HEK293 (cell line): ENCODE measurements around the gene DNAJC5.

Experiments used
- HIC1 ChIP-seq: fragments of 450-650 bp; formaldehyde crosslinking; IDR thresholded peaks from 2 replicates; pipeline ENCODE4 v1.5.1; 2016; ENCODE audit warnings: missing biosample characterization, missing genetic modification characterization
- KLF10 ChIP-seq: fragments of 450-650 bp; IDR thresholded peaks from 2 replicates; pipeline ENCODE4 v1.5.1; 2018; ENCODE audit warnings: missing biosample characterization, mild to moderate bottlenecking, missing genetic modification characterization
- KLF16 ChIP-seq: fragments of 450-650 bp; formaldehyde crosslinking; IDR thresholded peaks from 2 replicates; pipeline ENCODE4 v1.5.1; 2017; ENCODE audit warnings: missing biosample characterization, missing genetic modification characterization
- KLF8 ChIP-seq: fragments of 450-650 bp; formaldehyde crosslinking; IDR thresholded peaks from 2 replicates; pipeline ENCODE4 v1.5.1; 2016; ENCODE audit warnings: missing biosample characterization, missing genetic modification characterization
- MYNN ChIP-seq: fragments of 450-650 bp; formaldehyde crosslinking; IDR thresholded peaks from 2 replicates; pipeline ENCODE4 v1.5.1; 2016; ENCODE audit warnings: missing biosample characterization, missing genetic modification characterization, borderline replicate concordance
- OSR2 ChIP-seq: fragments of 450-650 bp; formaldehyde crosslinking; IDR thresholded peaks from 2 replicates; pipeline ENCODE4 v1.5.1; 2016; ENCODE audit warnings: missing biosample characterization, missing genetic modification characterization
- RBAK ChIP-seq: fragments of 450-650 bp; formaldehyde crosslinking; IDR thresholded peaks from 2 replicates; pipeline ENCODE4 v1.5.1; 2016; ENCODE audit warnings: missing biosample characterization, missing genetic modification characterization
- SALL2 ChIP-seq: fragments of 450-650 bp; formaldehyde crosslinking; IDR thresholded peaks from 2 replicates; pipeline ENCODE4 v1.5.0; 2017; ENCODE audit warnings: missing biosample characterization, mild to moderate bottlenecking, missing genetic modification characterization, borderline replicate concordance
- TCF7L2 ChIP-seq: IDR thresholded peaks from 2 replicates; pipeline ENCODE4 v1.6.1; 2011; ENCODE audit warnings: low read depth, mild to moderate bottlenecking, inconsistent platforms, low read length, moderate library complexity, borderline replicate concordance
- TRIM28 ChIP-seq: IDR thresholded peaks from 2 replicates; pipeline ENCODE4 v1.6.1; 2011; ENCODE audit warnings: low read length, control low read depth, borderline replicate concordance
- YY1 ChIP-seq: fragments of 450-650 bp; formaldehyde crosslinking; IDR thresholded peaks from 2 replicates; pipeline ENCODE4 v1.5.1; 2018; ENCODE audit warnings: missing biosample characterization, missing genetic modification characterization
- ZBTB11 ChIP-seq: fragments of 450-650 bp; formaldehyde crosslinking; conservative IDR thresholded peaks from 2 replicates; pipeline ENCODE4 v1.5.1; 2016; ENCODE audit warnings: low read depth, missing biosample characterization, missing genetic modification characterization
- ZBTB20 ChIP-seq: fragments of 450-650 bp; formaldehyde crosslinking; IDR thresholded peaks from 2 replicates; pipeline ENCODE4 v1.5.1; 2016; ENCODE audit warnings: missing biosample characterization, missing genetic modification characterization
- ZBTB21 ChIP-seq: fragments of 450-650 bp; formaldehyde crosslinking; IDR thresholded peaks from 2 replicates; pipeline ENCODE4 v1.5.1; 2017; ENCODE audit warnings: missing biosample characterization, missing genetic modification characterization
- ZFHX2 ChIP-seq: fragments of 450-650 bp; formaldehyde crosslinking; conservative IDR thresholded peaks from 2 replicates; pipeline ENCODE4 v1.5.1; 2016; ENCODE audit warnings: missing biosample characterization, missing genetic modification characterization
- ZFP37 ChIP-seq: fragments of 450-650 bp; formaldehyde crosslinking; IDR thresholded peaks from 2 replicates; pipeline ENCODE4 v1.5.1; 2016; ENCODE audit warnings: missing biosample characterization, missing genetic modification characterization
- ZNF140 ChIP-seq: fragments of 450-650 bp; formaldehyde crosslinking; IDR thresholded peaks from 2 replicates; pipeline ENCODE4 v1.5.1; 2016; ENCODE audit warnings: missing biosample characterization, missing genetic modification characterization
- ZNF2 ChIP-seq: fragments of 450-650 bp; formaldehyde crosslinking; IDR thresholded peaks from 2 replicates; pipeline ENCODE4 v1.5.1; 2016; ENCODE audit warnings: missing biosample characterization, missing genetic modification characterization
- ZNF202 ChIP-seq: fragments of 450-650 bp; formaldehyde crosslinking; IDR thresholded peaks from 2 replicates; pipeline ENCODE4 v1.5.1; 2016; ENCODE audit warnings: missing biosample characterization, missing genetic modification characterization, borderline replicate concordance
- ZNF239 ChIP-seq: fragments of 450-650 bp; formaldehyde crosslinking; IDR thresholded peaks from 2 replicates; pipeline ENCODE4 v1.5.1; 2016; ENCODE audit warnings: missing biosample characterization, missing genetic modification characterization
- ZNF292 ChIP-seq: fragments of 450-650 bp; formaldehyde crosslinking; IDR thresholded peaks from 2 replicates; pipeline ENCODE4 v1.5.1; 2016; ENCODE audit warnings: low read depth, missing biosample characterization, missing genetic modification characterization, borderline replicate concordance
- ZNF394 ChIP-seq: fragments of 450-650 bp; formaldehyde crosslinking; IDR thresholded peaks from 2 replicates; pipeline ENCODE4 v1.5.1; 2016; ENCODE audit warnings: missing biosample characterization, missing genetic modification characterization, mild to moderate bottlenecking, moderate library complexity, borderline replicate concordance
- ZNF423 ChIP-seq: fragments of 450-650 bp; formaldehyde crosslinking; IDR thresholded peaks from 2 replicates; pipeline ENCODE4 v1.5.1; 2016; ENCODE audit warnings: missing biosample characterization, missing genetic modification characterization
- ZNF426 ChIP-seq: fragments of 450-650 bp; formaldehyde crosslinking; IDR thresholded peaks from 2 replicates; pipeline ENCODE4 v1.5.1; 2017; ENCODE audit warnings: missing biosample characterization, missing genetic modification characterization, mild to moderate bottlenecking, inconsistent platforms, moderate library complexity
- ZNF513 ChIP-seq: fragments of 450-650 bp; IDR thresholded peaks from 2 replicates; pipeline ENCODE4 v1.5.1; 2018; ENCODE audit warnings: missing biosample characterization, missing genetic modification characterization
- ZNF530 ChIP-seq: fragments of 450-650 bp; formaldehyde crosslinking; IDR thresholded peaks from 2 replicates; pipeline ENCODE4 v1.5.1; 2016; ENCODE audit warnings: low read depth, missing biosample characterization, missing genetic modification characterization
- ZNF626 ChIP-seq: fragments of 450-650 bp; sonication (Bioruptor Pico); formaldehyde crosslinking; IDR thresholded peaks from 2 replicates; pipeline ENCODE4 v1.5.1; 2018; ENCODE audit warnings: missing biosample characterization, missing genetic modification characterization, inconsistent platforms
- ZNF639 ChIP-seq: fragments of 450-650 bp; formaldehyde crosslinking; IDR thresholded peaks from 2 replicates; pipeline ENCODE4 v1.5.1; 2016; ENCODE audit warnings: missing biosample characterization, missing genetic modification characterization
- ZNF830 ChIP-seq: fragments of 450-650 bp; IDR thresholded peaks from 2 replicates; pipeline ENCODE4 v1.5.0; 2018; ENCODE audit warnings: missing biosample characterization, missing genetic modification characterization, low read depth, mild to moderate bottlenecking, moderate library complexity
- ZNF837 ChIP-seq: fragments of 450-650 bp; formaldehyde crosslinking; IDR thresholded peaks from 2 replicates; pipeline ENCODE4 v1.5.1; 2016; ENCODE audit warnings: missing biosample characterization, missing genetic modification characterization
- ZSCAN23 ChIP-seq: fragments of 450-650 bp; formaldehyde crosslinking; IDR thresholded peaks from 2 replicates; pipeline ENCODE4 v1.5.1; 2016; ENCODE audit warnings: missing biosample characterization, missing genetic modification characterization

DNAJC5 gene

GRCh38 chr20:63973636-63974401 is 78.9 kb downstream of the DNAJC5 start (continued):
- TF ChIP-seq ZNF513 (tag by site-specific recombination) (no peak), ZFHX2 (peak; percentile 64), SALL2 (no peak), RBAK (tag by site-specific recombination) (no peak), ZNF2 (peak; percentile 53; the same call in 1 of the 2 replicates), TCF7L2 (no peak), ZBTB11 (no peak), ZNF394 (tag by site-specific recombination) (no peak), ZNF202 (no peak), ZNF140 (no peak), OSR2 (no peak), YY1 (tag by site-specific recombination) (no peak), ZNF530 (tag by site-specific recombination) (no peak), ZBTB20 (tag by site-specific recombination) (peak; percentile 37; the same call in 1 of the 2 replicates), ZNF639 (0 out of 2 replicates have a peak, but pooled peaks have one; percentile 41), ZNF239 (no peak), MYNN (tag by site-specific recombination) (no peak), KLF16 (tag by site-specific recombination) (peak; percentile 96), ZSCAN23 (no peak), ZFP37 (tag by site-specific recombination) (no peak), ZNF423 (no peak), ZNF626 (no peak), KLF10 (tag by site-specific recombination) (peak; percentile 80), TRIM28 (no peak), ZNF837 (tag by site-specific recombination) (no peak), HIC1 (tag by site-specific recombination) (peak; percentile 83), ZNF830 (tag by site-specific recombination) (no peak), ZNF292 (tag by site-specific recombination) (no peak), KLF8 (tag by site-specific recombination) (peak; percentile 69), ZNF426 (tag by site-specific recombination) (no peak), ZBTB21 (tag by site-specific recombination) (0 out of 2 replicates have a peak, but pooled peaks have one; percentile 25)
